ENCODE measurements around the gene NF1. TPM values are rescaled to one million over a fixed set of nuclear protein-coding genes. Genes with fewer than 3 reads are reported as not detected.
"Not testable (repeated sequence)": the region's sequence is repeated elsewhere in the genome, so short reads cannot be mapped to it uniquely, and the experiment has no call there.

The NF1 gene
- total RNA-seq, 1 donor from 2014 or later = 58.7 TPM

GRCh38 chr17:31286587-31286986 is 191.8 kb downstream of the NF1 start:
- H3K9me3 ChIP-seq = no peaks in the 10 kb centered on the region

DNA sequence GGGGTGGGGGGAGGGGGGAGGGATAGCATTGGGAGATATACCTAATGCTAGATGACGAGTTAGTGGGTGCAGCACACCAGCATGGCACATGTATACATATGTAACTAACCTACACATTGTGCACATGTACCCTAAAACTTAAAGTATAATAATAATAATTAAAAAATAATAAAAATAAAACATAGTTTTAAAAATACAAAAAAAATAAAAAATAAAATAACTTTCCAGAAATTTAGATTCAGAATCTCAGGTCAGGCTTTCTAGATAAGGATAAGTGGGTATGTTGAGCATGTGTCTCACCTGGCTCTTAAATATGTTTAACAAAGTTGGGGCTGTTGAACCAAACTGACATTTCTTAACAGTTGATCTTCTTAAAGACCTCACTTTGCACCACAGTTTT is 193.2 kb downstream of the NF1 start:
- H3K9me3 ChIP-seq; H3K27ac ChIP-seq; H3K4me3 ChIP-seq; DNase-seq (ENCODE audit: extremely low spot score in 2 of 2); intact Hi-C loops (cut with DNase I); H3K27me3 ChIP-seq; H3K4me1 ChIP-seq; H3K36me3 ChIP-seq: not testable (repeated sequence)

More at GRCh38 chr17:31286587-31286986, 191.8 kb downstream of the NF1 start:
- no peak for DNase-seq (ENCODE audit: extremely low spot score in 2 of 2)
- TF ChIP-seq, protein P1, sequence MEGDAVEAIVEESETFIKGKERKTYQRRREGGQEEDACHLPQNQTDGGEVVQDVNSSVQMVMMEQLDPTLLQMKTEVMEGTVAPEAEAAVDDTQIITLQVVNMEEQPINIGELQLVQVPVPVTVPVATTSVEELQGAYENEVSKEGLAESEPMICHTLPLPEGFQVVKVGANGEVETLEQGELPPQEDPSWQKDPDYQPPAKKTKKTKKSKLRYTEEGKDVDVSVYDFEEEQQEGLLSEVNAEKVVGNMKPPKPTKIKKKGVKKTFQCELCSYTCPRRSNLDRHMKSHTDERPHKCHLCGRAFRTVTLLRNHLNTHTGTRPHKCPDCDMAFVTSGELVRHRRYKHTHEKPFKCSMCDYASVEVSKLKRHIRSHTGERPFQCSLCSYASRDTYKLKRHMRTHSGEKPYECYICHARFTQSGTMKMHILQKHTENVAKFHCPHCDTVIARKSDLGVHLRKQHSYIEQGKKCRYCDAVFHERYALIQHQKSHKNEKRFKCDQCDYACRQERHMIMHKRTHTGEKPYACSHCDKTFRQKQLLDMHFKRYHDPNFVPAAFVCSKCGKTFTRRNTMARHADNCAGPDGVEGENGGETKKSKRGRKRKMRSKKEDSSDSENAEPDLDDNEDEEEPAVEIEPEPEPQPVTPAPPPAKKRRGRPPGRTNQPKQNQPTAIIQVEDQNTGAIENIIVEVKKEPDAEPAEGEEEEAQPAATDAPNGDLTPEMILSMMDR (IDR thresholded peaks at IDR 0.05) = no peak
- no peak for TF ChIP-seq POLR2AphosphoS5 (IDR thresholded peaks at IDR 0.05; ENCODE audit: insufficient read depth in 1 of 2, low read depth in 1 of 2)
- no peak for TF ChIP-seq POLR2A (IDR thresholded peaks at IDR 0.05)
- Histone ChIP-seq H3K4me3 (no peak overlapping the region), H3K27me3 (no peaks in the 10 kb centered on the region), H3K36me3 (peaks cover 0 to 4% of the 10 kb centered on the region in 2 donors), H3K27ac (no peak overlapping the region), H3K4me1 (no peaks in the 10 kb centered on the region)
- intact Hi-C loops (cut with DNase I) = no loop called here

- Histone ChIP-seq H3K36me3 (peaks cover 0 to 4% of the 10 kb centered on the region in 2 donors), H3K9me3 (no peaks in the 10 kb centered on the region), H3K4me3 (no peak overlapping the region), H3K27ac (no peak overlapping the region), H3K4me1 (no peaks in the 10 kb centered on the region), H3K27me3 (no peaks in the 10 kb centered on the region)
- DNase-seq (ENCODE audit: extremely low spot score in 2 of 2) = no peak
- intact Hi-C loops (cut with DNase I) = no loop called here
- TF ChIP-seq, protein P1 (IDR thresholded peaks at IDR 0.05) = no peak
- no peak for TF ChIP-seq POLR2AphosphoS5 (IDR thresholded peaks at IDR 0.05; ENCODE audit: insufficient read depth in 1 of 2, low read depth in 1 of 2)
- TF ChIP-seq POLR2A (IDR thresholded peaks at IDR 0.05) = no peak
Measured at GRCh38 chr17:31289790-31290189, 195.0 kb downstream of the NF1 start.

GRCh38 chr17:31291820-31292219 is 197.0 kb downstream of the NF1 start:
- no peaks in the 10 kb centered on the region for H3K9me3 ChIP-seq
- no peak for DNase-seq (ENCODE audit: extremely low spot score in 2 of 2)
- no peak overlapping the region for H3K27ac ChIP-seq
- TF ChIP-seq POLR2AphosphoS5 (IDR thresholded peaks at IDR 0.05; ENCODE audit: insufficient read depth in 1 of 2, low read depth in 1 of 2) (no peak), POLR2A (IDR thresholded peaks at IDR 0.05) (no peak)
- TF ChIP-seq, protein P1 (IDR thresholded peaks at IDR 0.05) = no peak
- H3K27me3 ChIP-seq = no peaks in the 10 kb centered on the region
- H3K36me3 ChIP-seq = no peaks in the 10 kb centered on the region
- no peak overlapping the region for H3K4me3 ChIP-seq
- H3K4me1 ChIP-seq = no peaks in the 10 kb centered on the region
- intact Hi-C loops (cut with DNase I) = no loop called here

GRCh38 chr17:31293581-31293980 is 198.8 kb downstream of the NF1 start:
- H3K4me1 ChIP-seq = no peaks in the 10 kb centered on the region
- TF ChIP-seq POLR2A (IDR thresholded peaks at IDR 0.05) = no peak
- no peak for TF ChIP-seq POLR2AphosphoS5 (IDR thresholded peaks at IDR 0.05; ENCODE audit: insufficient read depth in 1 of 2, low read depth in 1 of 2)
- TF ChIP-seq, protein P1 (IDR thresholded peaks at IDR 0.05) = no peak
- no peaks in the 10 kb centered on the region for H3K27me3 ChIP-seq
- no peak overlapping the region for H3K4me3 ChIP-seq
- intact Hi-C loops (cut with DNase I) = no loop called here
- no peaks in the 10 kb centered on the region for H3K36me3 ChIP-seq
- DNase-seq (ENCODE audit: extremely low spot score in 2 of 2) = no peak
- H3K9me3 ChIP-seq = no peaks in the 10 kb centered on the region
- no peak overlapping the region for H3K27ac ChIP-seq

GRCh38 chr17:31294231-31294630 is 199.5 kb downstream of the NF1 start:
- Histone ChIP-seq H3K36me3 (no peaks in the 10 kb centered on the region), H3K27ac (no peak overlapping the region)
- TF ChIP-seq POLR2A (IDR thresholded peaks at IDR 0.05) = no peak
- no peak for TF ChIP-seq POLR2AphosphoS5 (IDR thresholded peaks at IDR 0.05; ENCODE audit: insufficient read depth in 1 of 2, low read depth in 1 of 2)
- TF ChIP-seq, protein P1 (IDR thresholded peaks at IDR 0.05) = no peak

More at GRCh38 chr17:31294231-31294630, 199.5 kb downstream of the NF1 start:
- DNase-seq (ENCODE audit: extremely low spot score in 2 of 2) = no peak
- intact Hi-C loops (cut with DNase I) = no loop called here
- Histone ChIP-seq H3K4me1 (no peaks in the 10 kb centered on the region), H3K4me3 (no peak overlapping the region), H3K27me3 (no peaks in the 10 kb centered on the region), H3K9me3 (no peaks in the 10 kb centered on the region)
